ENCODE results near the gene PRKN.

DNA sequence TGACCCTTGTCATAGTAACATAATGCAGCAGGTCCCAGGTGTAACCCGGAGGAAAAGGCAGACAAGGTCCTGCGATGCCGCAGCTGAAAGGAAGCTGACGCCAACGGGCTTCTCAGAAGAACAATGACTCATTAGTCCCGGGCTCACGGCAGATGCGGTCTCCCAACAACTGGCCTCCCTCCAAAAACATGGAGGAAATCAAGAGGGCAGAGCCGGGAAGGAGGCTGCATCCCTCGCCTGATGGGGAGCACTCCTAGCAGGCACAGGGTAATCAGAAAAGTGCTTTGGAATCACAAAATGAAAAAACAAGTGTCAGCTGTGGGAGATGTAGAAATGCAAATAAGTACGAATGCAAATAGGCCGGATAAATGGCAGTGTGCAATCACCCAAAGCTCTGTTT is 1288.5 kb downstream of the PRKN start:
- TF ChIP-seq TCF7L2 (IDR thresholded peaks at IDR 0.05; ENCODE audit: borderline replicate concordance, low read depth, low read length) (no peak), SP2 (tag by site-specific recombination; IDR thresholded peaks at IDR 0.05) (no peak), ZNF121 (tag by site-specific recombination; IDR thresholded peaks at IDR 0.05) (no peak), GLI4 (tag by site-specific recombination; IDR thresholded peaks at IDR 0.05) (no peak), KLF9 (tag by site-specific recombination; IDR thresholded peaks at IDR 0.05; ENCODE audit: low read depth) (no peak), ZNF544 (tag by site-specific recombination; IDR thresholded peaks at IDR 0.05) (no peak), ZNF335 (tag by site-specific recombination; conservative IDR thresholded peaks at IDR 0.05) (no peak)
- TF ChIP-seq, protein P1, sequence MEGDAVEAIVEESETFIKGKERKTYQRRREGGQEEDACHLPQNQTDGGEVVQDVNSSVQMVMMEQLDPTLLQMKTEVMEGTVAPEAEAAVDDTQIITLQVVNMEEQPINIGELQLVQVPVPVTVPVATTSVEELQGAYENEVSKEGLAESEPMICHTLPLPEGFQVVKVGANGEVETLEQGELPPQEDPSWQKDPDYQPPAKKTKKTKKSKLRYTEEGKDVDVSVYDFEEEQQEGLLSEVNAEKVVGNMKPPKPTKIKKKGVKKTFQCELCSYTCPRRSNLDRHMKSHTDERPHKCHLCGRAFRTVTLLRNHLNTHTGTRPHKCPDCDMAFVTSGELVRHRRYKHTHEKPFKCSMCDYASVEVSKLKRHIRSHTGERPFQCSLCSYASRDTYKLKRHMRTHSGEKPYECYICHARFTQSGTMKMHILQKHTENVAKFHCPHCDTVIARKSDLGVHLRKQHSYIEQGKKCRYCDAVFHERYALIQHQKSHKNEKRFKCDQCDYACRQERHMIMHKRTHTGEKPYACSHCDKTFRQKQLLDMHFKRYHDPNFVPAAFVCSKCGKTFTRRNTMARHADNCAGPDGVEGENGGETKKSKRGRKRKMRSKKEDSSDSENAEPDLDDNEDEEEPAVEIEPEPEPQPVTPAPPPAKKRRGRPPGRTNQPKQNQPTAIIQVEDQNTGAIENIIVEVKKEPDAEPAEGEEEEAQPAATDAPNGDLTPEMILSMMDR (tag by site-specific recombination; IDR thresholded peaks at IDR 0.05), result no peak
- TF ChIP-seq, protein P2, sequence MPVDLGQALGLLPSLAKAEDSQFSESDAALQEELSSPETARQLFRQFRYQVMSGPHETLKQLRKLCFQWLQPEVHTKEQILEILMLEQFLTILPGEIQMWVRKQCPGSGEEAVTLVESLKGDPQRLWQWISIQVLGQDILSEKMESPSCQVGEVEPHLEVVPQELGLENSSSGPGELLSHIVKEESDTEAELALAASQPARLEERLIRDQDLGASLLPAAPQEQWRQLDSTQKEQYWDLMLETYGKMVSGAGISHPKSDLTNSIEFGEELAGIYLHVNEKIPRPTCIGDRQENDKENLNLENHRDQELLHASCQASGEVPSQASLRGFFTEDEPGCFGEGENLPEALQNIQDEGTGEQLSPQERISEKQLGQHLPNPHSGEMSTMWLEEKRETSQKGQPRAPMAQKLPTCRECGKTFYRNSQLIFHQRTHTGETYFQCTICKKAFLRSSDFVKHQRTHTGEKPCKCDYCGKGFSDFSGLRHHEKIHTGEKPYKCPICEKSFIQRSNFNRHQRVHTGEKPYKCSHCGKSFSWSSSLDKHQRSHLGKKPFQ (tag by site-specific recombination; IDR thresholded peaks at IDR 0.05), result no peak
- TF ChIP-seq, protein P3, sequence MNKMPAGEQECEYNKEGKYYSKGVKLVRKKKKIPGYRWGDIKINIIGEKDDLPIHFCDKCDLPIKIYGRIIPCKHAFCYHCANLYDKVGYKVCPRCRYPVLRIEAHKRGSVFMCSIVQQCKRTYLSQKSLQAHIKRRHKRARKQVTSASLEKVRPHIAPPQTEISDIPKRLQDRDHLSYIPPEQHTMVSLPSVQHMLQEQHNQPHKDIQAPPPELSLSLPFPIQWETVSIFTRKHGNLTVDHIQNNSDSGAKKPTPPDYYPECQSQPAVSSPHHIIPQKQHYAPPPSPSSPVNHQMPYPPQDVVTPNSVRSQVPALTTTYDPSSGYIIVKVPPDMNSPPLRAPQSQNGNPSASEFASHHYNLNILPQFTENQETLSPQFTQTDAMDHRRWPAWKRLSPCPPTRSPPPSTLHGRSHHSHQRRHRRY (tag by site-specific recombination; IDR thresholded peaks at IDR 0.05), result no peak
- TF ChIP-seq, protein P4, sequence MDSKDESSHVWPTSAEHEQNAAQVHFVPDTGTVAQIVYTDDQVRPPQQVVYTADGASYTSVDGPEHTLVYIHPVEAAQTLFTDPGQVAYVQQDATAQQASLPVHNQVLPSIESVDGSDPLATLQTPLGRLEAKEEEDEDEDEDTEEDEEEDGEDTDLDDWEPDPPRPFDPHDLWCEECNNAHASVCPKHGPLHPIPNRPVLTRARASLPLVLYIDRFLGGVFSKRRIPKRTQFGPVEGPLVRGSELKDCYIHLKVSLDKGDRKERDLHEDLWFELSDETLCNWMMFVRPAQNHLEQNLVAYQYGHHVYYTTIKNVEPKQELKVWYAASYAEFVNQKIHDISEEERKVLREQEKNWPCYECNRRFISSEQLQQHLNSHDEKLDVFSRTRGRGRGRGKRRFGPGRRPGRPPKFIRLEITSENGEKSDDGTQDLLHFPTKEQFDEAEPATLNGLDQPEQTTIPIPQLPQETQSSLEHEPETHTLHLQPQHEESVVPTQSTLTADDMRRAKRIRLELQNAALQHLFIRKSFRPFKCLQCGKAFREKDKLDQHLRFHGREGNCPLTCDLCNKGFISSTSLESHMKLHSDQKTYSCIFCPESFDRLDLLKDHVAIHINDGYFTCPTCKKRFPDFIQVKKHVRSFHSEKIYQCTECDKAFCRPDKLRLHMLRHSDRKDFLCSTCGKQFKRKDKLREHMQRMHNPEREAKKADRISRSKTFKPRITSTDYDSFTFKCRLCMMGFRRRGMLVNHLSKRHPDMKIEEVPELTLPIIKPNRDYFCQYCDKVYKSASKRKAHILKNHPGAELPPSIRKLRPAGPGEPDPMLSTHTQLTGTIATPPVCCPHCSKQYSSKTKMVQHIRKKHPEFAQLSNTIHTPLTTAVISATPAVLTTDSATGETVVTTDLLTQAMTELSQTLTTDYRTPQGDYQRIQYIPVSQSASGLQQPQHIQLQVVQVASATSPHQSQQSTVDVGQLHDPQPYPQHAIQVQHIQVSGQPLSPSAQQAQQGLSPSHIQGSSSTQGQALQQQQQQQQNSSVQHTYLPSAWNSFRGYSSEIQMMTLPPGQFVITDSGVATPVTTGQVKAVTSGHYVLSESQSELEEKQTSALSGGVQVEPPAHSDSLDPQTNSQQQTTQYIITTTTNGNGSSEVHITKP (tag by site-specific recombination; IDR thresholded peaks at IDR 0.05), result no peak
